Common myeloid progenitor, CD34-positive (primary cell): Measurements from ENCODE around the gene SECISBP2.

Source experiments
- CTCF ChIA-PET: fragments of 350-600 bp; sonication (Branson Sonifier 250); formaldehyde crosslinking; loops from one replicate; lab custom pipeline; 2021; ENCODE audit warnings: antibody characterized with exemption; lab: Charles Lee
- POLR2A ChIA-PET: fragments of 350-600 bp; sonication (Branson Sonifier 250); formaldehyde crosslinking; loops from one replicate; lab custom pipeline; 2021; ENCODE audit warnings: antibody characterized with exemption; lab: Charles Lee
- DNase-seq, 3 donors: peaks; one replicate each; pipeline versions ENCODE4 v3.0.0 to v3.0.0-alpha.2; 2013
- H3K27ac ChIP-seq, 2 experiments: 1 replicate in 1 of 2; 2 replicates in 1 of 2; pipeline ENCODE4 v1.7.0; 2013; ENCODE audit warnings: inconsistent platforms in 2 of 2, low read length in 2 of 2, mild to moderate bottlenecking in 2 of 2, low read depth in 1 of 2, moderate library complexity in 1 of 2; ENCODE audit not compliant: severe bottlenecking in 2 of 2, insufficient read depth in 1 of 2, poor library complexity in 1 of 2
- H3K27me3 ChIP-seq, 5 experiments: replicated peaks in 2 of 5; 1 replicate in 3 of 5; 2 replicates in 2 of 5; pipeline versions ENCODE4 v1.6.1 to v1.7.0; 2013; ENCODE audit warnings: low read length in 4 of 5, mild to moderate bottlenecking in 2 of 5, moderate library complexity in 2 of 5, inconsistent platforms in 1 of 5; ENCODE audit not compliant: insufficient read depth in 5 of 5, control insufficient read depth in 4 of 5
- H3K36me3 ChIP-seq, 4 experiments: 1 replicate in 2 of 4; 2 replicates in 2 of 4; pipeline versions ENCODE4 v1.6.1 to v1.7.0; 2013; ENCODE audit warnings: low read length in 3 of 4, control low read depth in 1 of 4, mild to moderate bottlenecking in 1 of 4; ENCODE audit not compliant: control insufficient read depth in 4 of 4, insufficient read depth in 4 of 4
- H3K4me1 ChIP-seq, 4 experiments: 1 replicate in 3 of 4; 2 replicates in 1 of 4; pipeline versions ENCODE4 v1.6.1 to v1.7.1; 2013; ENCODE audit warnings: low read length in 3 of 4, mild to moderate bottlenecking in 3 of 4, control low read depth in 1 of 4, inconsistent platforms in 1 of 4, moderate library complexity in 1 of 4; ENCODE audit not compliant: control insufficient read depth in 4 of 4, insufficient read depth in 4 of 4; ENCODE audit errors: control extremely low read depth in 1 of 4
- H3K4me3 ChIP-seq, 7 experiments: 1 replicate in 4 of 7; 2 replicates in 3 of 7; pipeline versions ENCODE4 v1.5.1 to v1.7.0; 2013; ENCODE audit warnings: mild to moderate bottlenecking in 7 of 7, low read length in 6 of 7, moderate library complexity in 6 of 7, inconsistent platforms in 2 of 7, low read depth in 2 of 7, control low read depth in 1 of 7; ENCODE audit not compliant: insufficient read depth in 4 of 7, control insufficient read depth in 1 of 7; ENCODE audit errors: extremely low read depth in 1 of 7
- H3K9me3 ChIP-seq, 5 experiments: 1 replicate in 4 of 5; 2 replicates in 1 of 5; pipeline versions ENCODE4 v1.6.1 to v1.7.1; 2013; ENCODE audit warnings: low read length in 4 of 5, mild to moderate bottlenecking in 2 of 5, inconsistent platforms in 1 of 5, low read depth in 1 of 5, moderate library complexity in 1 of 5; ENCODE audit not compliant: control insufficient read depth in 4 of 5, insufficient read depth in 2 of 5; ENCODE audit errors: control extremely low read depth in 1 of 5
- WGBS: methylation state at CpG from one replicate; pipeline ENCODE4 v1.1.5; 2013; ENCODE audit not compliant: insufficient coverage; 5-methylcytosine and 5-hydroxymethylcytosine counted together

The SECISBP2 gene

DNA sequence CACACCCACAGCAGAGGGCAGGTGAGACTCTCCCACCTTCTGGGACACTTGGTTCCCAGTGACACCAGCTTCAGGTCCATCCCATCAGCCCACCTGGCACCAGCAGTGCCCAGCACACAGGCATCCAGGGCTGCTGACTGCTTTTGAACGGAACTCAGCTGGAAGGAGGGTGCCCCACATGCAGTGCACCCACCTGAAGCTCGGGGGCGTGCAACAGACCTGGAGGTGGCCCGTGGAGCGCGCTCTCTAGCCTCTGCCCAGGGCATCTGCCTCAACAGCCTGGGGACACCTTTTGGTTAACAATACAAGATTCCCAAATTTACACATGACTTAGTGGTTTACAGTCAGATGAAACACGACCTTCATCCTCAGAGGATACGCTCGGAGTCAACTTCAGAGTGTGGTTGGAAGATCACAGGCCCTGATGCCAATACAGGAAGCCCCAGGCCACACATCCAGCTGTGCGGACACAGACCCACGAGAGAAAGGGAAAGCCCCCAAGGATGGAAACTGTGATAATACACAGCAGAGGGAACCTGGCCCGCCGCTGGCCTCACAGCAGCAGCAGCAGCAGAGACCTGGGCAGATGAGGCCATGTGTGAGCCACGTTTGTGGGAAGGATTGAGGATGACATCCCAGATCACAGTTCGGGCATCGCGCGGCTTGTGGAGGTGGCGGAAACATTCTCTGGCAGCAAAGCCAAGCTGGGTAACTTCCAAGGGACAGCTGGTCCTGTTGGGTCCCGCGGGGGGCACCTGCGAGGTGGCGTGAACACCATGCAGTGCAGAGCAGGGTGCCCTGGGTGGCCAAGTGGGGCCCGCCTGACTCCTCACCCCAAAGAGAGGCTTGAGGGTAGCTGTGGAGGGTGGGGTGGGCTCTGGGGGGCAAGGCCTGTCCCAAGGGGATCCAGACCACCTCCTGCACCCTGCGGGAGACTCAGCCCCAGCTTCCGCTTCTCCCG, 64.0 kb downstream of the SECISBP2 start:
- peaks cover 24 to 94% (median 68%) of the 10 kb centered on the region in 4 experiments for H3K36me3 ChIP-seq
- H3K9me3 ChIP-seq = no peaks in the 10 kb centered on the region
- H3K27ac ChIP-seq = no peak overlapping the region
- H3K4me1 ChIP-seq = peaks cover 0 to 14% (median 1%) of the 10 kb centered on the region in 4 experiments
- no peak overlapping the region for H3K4me3 ChIP-seq
- DNase-seq = no peak
- no peaks in the 10 kb centered on the region for H3K27me3 ChIP-seq
- ChIA-PET CTCF (interaction anchor here (1.3 to 1.8 kb wide), 2 partner anchors 46 to 167 kb away, joined by 3 to 4 read pairs; no protein-coding TSS in a partner anchor), POLR2A (no interaction called here)
- WGBS = 82% methylated on average over 23 of the region's 27 CpGs

DNA sequence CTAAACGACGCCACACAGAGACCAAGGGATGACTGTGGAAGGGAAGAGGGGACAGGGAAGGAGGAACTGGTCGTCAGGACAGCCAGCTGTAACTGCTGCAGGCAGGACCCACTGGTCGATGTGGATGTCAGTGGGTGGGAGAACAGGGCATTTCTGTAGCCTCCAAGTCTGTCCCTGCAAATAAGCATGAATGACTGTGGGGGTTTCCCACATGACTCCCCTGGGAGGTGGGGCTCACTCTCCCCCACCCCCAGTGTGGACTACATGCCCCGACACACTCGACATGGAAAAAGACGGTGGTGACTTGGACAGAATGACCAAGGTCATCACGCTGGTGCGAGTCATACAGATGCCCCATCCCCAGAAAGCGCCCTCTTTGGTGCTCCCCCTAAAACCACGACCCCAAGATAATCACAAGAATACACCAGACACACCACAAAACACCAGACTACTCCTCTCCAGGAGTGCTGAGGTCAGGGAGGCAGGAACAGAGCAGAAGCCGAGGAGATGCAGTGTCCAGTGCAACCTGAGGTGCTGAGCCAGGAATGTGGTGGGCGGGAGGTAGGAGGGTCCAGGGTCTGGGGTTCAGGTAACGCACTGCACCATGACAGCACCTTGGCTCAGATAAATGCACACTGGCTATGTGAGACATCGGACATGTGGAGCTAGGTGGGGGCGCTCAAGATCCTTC, 64.9 kb downstream of the SECISBP2 start:
- Histone ChIP-seq H3K4me3 (no peak overlapping the region), H3K4me1 (peaks cover 0 to 20% (median 3%) of the 10 kb centered on the region in 4 experiments), H3K27ac (no peak overlapping the region), H3K27me3 (no peaks in the 10 kb centered on the region), H3K36me3 (peaks cover 27 to 97% (median 73%) of the 10 kb centered on the region in 4 experiments), H3K9me3 (no peaks in the 10 kb centered on the region)
- POLR2A ChIA-PET = no interaction called here
- no peak for DNase-seq
- CTCF ChIA-PET = interaction anchor here (1.1 to 1.8 kb wide), 4 partner anchors 16 to 166 kb away, joined by 3 to 4 read pairs (median 4); no protein-coding TSS in a partner anchor
- WGBS = 87% methylated on average over 12 of the region's 16 CpGs

DNA sequence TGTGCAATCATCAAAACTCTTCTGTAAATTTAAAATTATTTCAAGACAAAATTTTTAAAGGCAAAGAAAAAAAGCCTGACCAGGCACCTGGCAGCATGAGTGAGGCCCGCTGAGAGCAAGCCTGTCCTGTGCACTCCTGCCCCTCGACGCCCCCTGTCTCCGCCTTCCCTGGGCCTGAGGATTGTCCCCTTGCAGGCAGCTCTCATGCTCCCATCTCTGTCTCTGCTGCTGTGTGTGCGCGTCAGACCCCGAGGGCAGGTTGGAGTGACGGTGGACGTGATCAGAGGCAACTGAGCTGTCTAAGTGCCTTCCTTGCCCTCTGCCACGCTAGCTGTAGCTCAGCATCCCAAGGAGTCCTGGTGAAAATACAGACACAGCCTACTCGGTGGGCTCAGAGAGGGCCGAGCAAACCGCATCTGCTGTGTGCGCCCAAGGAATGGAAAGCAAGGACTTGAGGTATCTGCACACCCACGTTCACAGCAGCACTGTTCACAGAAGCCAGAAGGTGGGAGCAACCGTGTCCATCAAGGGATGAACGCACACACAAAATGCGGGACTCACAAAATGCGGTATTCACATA, 65.5 kb downstream of the SECISBP2 start:
- no peak overlapping the region for H3K4me3 ChIP-seq
- H3K9me3 ChIP-seq = no peaks in the 10 kb centered on the region
- no peak overlapping the region for H3K27ac ChIP-seq
- DNase-seq = no peak
- ChIA-PET CTCF (interaction anchor here (1.1 to 1.8 kb wide), 3 partner anchors 16 to 165 kb away, joined by 4 read pairs; no protein-coding TSS in a partner anchor), POLR2A (no interaction called here)
- WGBS = 97% methylated on average over 19 of the region's 19 CpGs
- H3K4me1 ChIP-seq = peaks cover 0 to 20% (median 3%) of the 10 kb centered on the region in 4 experiments
- peaks cover 27 to 97% (median 76%) of the 10 kb centered on the region in 4 experiments for H3K36me3 ChIP-seq
- H3K27me3 ChIP-seq = no peaks in the 10 kb centered on the region

DNA sequence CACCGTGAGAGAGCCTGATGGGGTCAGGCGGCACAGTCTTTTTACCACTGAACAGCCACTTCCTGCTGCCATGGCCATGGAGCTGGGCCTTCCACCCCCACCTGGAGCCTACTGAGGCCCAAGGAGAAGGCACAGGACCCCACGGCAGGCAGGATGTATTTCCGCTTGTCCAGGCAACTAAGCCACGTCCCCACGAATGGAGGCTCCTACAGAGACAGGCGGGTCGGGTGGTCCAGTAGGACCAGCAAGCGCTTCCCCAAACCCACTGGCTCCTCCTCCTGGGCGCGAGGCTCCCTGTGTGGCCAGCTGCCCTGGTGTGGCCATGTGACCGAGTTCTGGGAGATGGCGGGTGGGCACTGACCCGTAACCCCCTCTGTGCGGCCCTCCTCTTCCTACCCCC, 66.5 kb downstream of the SECISBP2 start:
- CTCF ChIA-PET = interaction anchor here (1.1 to 1.6 kb wide), 2 partner anchors 17 kb away, joined by 4 read pairs; no protein-coding TSS in a partner anchor
- H3K4me1 ChIP-seq = peaks cover 0 to 15% (median 1%) of the 10 kb centered on the region in 4 experiments
- POLR2A ChIA-PET = no interaction called here
- WGBS = 98% methylated on average over 15 of the region's 15 CpGs
- peaks cover 29 to 98% (median 77%) of the 10 kb centered on the region in 4 experiments for H3K36me3 ChIP-seq
- no peaks in the 10 kb centered on the region for H3K9me3 ChIP-seq
- no peak for DNase-seq
- no peak overlapping the region for H3K4me3 ChIP-seq
- no peak overlapping the region for H3K27ac ChIP-seq
- no peaks in the 10 kb centered on the region for H3K27me3 ChIP-seq

DNA sequence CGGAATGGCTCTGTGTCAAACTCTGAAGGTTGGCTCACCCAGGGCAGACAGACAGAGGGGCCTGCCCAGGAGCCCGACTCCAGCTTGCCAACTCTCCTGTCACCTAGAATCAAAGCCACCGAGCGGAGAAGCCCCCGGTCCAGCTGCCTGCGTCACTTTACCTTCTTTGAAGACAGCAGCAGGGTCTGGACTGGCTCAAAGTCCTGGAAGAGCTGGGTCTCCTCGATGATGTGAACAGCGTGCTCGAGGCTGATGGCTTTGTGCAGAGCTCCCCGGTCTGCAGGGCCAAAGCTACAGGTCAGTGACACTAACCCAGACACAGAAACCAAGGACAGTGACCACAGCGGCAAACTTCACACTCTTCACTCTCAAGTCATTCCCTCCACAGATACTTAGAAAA, 67.9 kb downstream of the SECISBP2 start:
- Histone ChIP-seq H3K9me3 (no peaks in the 10 kb centered on the region), H3K36me3 (peaks cover 32 to 100% (median 83%) of the 10 kb centered on the region in 4 experiments), H3K27ac (no peak overlapping the region), H3K4me3 (no peak overlapping the region), H3K27me3 (no peaks in the 10 kb centered on the region), H3K4me1 (peaks cover 0 to 17% (median 1%) of the 10 kb centered on the region in 4 experiments)
- ChIA-PET POLR2A (no interaction called here), CTCF (interaction anchor here (1.5 kb wide), 1 partner anchor 38 kb away, joined by 3 read pairs; no protein-coding TSS in a partner anchor)
- 99% methylated on average over 10 of the region's 11 CpGs for WGBS
- DNase-seq = no peak

DNA sequence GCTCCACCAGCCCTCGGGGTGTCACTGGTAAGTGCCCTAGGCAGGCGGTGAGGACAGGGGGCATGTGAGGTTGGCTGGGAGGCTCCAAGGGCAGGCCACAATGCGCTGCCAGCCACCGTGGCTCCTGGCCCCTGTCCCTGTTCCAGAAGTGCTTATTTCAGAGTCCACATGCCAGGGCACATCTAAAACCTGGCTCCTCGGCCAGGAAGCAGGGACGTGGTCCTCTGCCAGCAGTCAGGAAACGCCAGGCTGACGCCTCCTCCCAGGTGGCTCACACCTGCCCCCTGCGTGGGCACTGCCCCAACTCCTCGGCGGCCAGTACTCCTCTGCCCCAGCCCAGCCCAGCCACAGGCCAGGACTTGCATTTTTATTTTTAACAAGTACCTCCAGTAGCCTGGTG, 68.5 kb downstream of the SECISBP2 start:
- H3K27me3 ChIP-seq = no peaks in the 10 kb centered on the region
- 91% methylated on average over 10 of the region's 11 CpGs for WGBS
- no peak overlapping the region for H3K27ac ChIP-seq
- H3K9me3 ChIP-seq = no peaks in the 10 kb centered on the region
- no peak overlapping the region for H3K4me3 ChIP-seq
- CTCF ChIA-PET = interaction anchor here (1.5 kb wide), 1 partner anchor 39 kb away, joined by 3 read pairs; no protein-coding TSS in a partner anchor
- H3K36me3 ChIP-seq = peaks cover 32 to 100% (median 84%) of the 10 kb centered on the region in 4 experiments
- POLR2A ChIA-PET = no interaction called here
- peaks cover 0 to 17% (median 1%) of the 10 kb centered on the region in 4 experiments for H3K4me1 ChIP-seq
- no peak for DNase-seq
